ENCODE results near the gene MCTP1. TPM values are rescaled to one million over a fixed set of nuclear protein-coding genes. Genes with fewer than 3 reads are reported as not detected.

MCTP1 gene
- total RNA-seq, 4 donors from 2014 or later = 3.5 to 19.8 (median 5.8) TPM

- intact Hi-C loops (cut with DNase I) = no loop called here
- peaks cover 0 to 6% (median 0%) of the 10 kb centered on the region in 3 donors for H3K36me3 ChIP-seq
- peaks cover 0 to 6% (median 0%) of the 10 kb centered on the region in 3 donors for H3K4me1 ChIP-seq
- no peak for DNase-seq
- no peak overlapping the region for H3K4me3 ChIP-seq
- no peaks in the 10 kb centered on the region for H3K27me3 ChIP-seq
- H3K27ac ChIP-seq = no peak overlapping the region
- WGBS, 2 donors = 79 to 82% methylated on average over 3 of the region's 3 CpGs
- TF ChIP-seq POLR2A (IDR thresholded peaks at IDR 0.05) (no peak), CTCF (IDR thresholded peaks at IDR 0.05) (no peak)
- H3K9me3 ChIP-seq = no peaks in the 10 kb centered on the region
Measured at GRCh38 chr5:94692581-94692980, 592.3 kb downstream of the MCTP1 start.

GRCh38 chr5:94691949-94692348 lies 592.9 kb downstream of the MCTP1 start:
- H3K4me1 ChIP-seq = peaks cover 0 to 6% (median 0%) of the 10 kb centered on the region in 3 donors
- intact Hi-C loops (cut with DNase I) = no loop called here
- no peaks in the 10 kb centered on the region for H3K9me3 ChIP-seq
- H3K27me3 ChIP-seq = no peaks in the 10 kb centered on the region
- no peak for TF ChIP-seq CTCF (IDR thresholded peaks at IDR 0.05)
- TF ChIP-seq POLR2A (IDR thresholded peaks at IDR 0.05) = no peak
- no peak for DNase-seq
- 44 to 46% methylated on average over 4 of the region's 4 CpGs for WGBS, 2 donors
- H3K36me3 ChIP-seq = peaks cover 0 to 11% (median 0%) of the 10 kb centered on the region in 3 donors
- no peak overlapping the region for H3K4me3 ChIP-seq
- H3K27ac ChIP-seq = no peak overlapping the region

- no peaks in the 10 kb centered on the region for H3K27me3 ChIP-seq
- peaks cover 0 to 15% (median 0%) of the 10 kb centered on the region in 3 donors for H3K36me3 ChIP-seq
- H3K4me3 ChIP-seq = no peak overlapping the region
- intact Hi-C loops (cut with DNase I) = no loop called here
- no peak overlapping the region for H3K27ac ChIP-seq
- WGBS, 2 donors = 64 to 83% methylated on average over 1 of the region's 1 CpG
- H3K9me3 ChIP-seq = no peaks in the 10 kb centered on the region
- no peak for DNase-seq
- H3K4me1 ChIP-seq = peaks cover 0 to 6% (median 0%) of the 10 kb centered on the region in 3 donors
- TF ChIP-seq CTCF (IDR thresholded peaks at IDR 0.05) (no peak), POLR2A (IDR thresholded peaks at IDR 0.05) (no peak)
Measured at GRCh38 chr5:94691291-94691690, 593.6 kb downstream of the MCTP1 start.

GRCh38 chr5:94690778-94691177 lies 594.1 kb downstream of the MCTP1 start:
- intact Hi-C loops (cut with DNase I) = no loop called here
- WGBS, 2 donors = 52 to 67% methylated on average over 2 of the region's 2 CpGs
- no peaks in the 10 kb centered on the region for H3K27me3 ChIP-seq

GRCh38 chr5:94689908-94690307 lies 595.0 kb downstream of the MCTP1 start:
- intact Hi-C loops (cut with DNase I) = no loop called here
- TF ChIP-seq CTCF (IDR thresholded peaks at IDR 0.05) = no peak
- TF ChIP-seq POLR2A (IDR thresholded peaks at IDR 0.05) = no peak
- no peaks in the 10 kb centered on the region for H3K9me3 ChIP-seq
- no peak overlapping the region for H3K27ac ChIP-seq
- no peak overlapping the region for H3K4me3 ChIP-seq
- H3K4me1 ChIP-seq = peaks cover 0 to 6% (median 0%) of the 10 kb centered on the region in 3 donors
- DNase-seq = no peak
- H3K27me3 ChIP-seq = no peaks in the 10 kb centered on the region
- peaks cover 0 to 15% (median 0%) of the 10 kb centered on the region in 3 donors for H3K36me3 ChIP-seq

More at GRCh38 chr5:94690778-94691177, 594.1 kb downstream of the MCTP1 start:
- H3K36me3 ChIP-seq = peaks cover 0 to 15% (median 0%) of the 10 kb centered on the region in 3 donors
- H3K9me3 ChIP-seq = no peaks in the 10 kb centered on the region
- H3K4me3 ChIP-seq = no peak overlapping the region
- no peak for DNase-seq
- H3K4me1 ChIP-seq = peaks cover 0 to 6% (median 0%) of the 10 kb centered on the region in 3 donors
- no peak overlapping the region for H3K27ac ChIP-seq
- TF ChIP-seq POLR2A (IDR thresholded peaks at IDR 0.05) (no peak), CTCF (IDR thresholded peaks at IDR 0.05) (no peak)
